Suprapubic skin (tissue), 4 donors: ENCODE data around the gene RASGRP3. TPM values are rescaled to one million over a fixed set of nuclear protein-coding genes. Genes with fewer than 3 reads are reported as not detected.
"Not testable (repeated sequence)": the region's sequence is repeated elsewhere in the genome, so short reads cannot be mapped to it uniquely, and the experiment has no call there.

ENCODE experiments used
- DNase-seq, 2 donors: peaks; one replicate each; pipeline ENCODE4 v3.0.0-alpha.2; 2019; ENCODE audit warnings: low spot score in 2 of 2
- H3K27ac ChIP-seq: fragments of 200-600 bp; sonication (generic); one replicate; pipeline ENCODE4 v1.5.1; 2019
- H3K27me3 ChIP-seq: fragments of 200-600 bp; sonication (generic); one replicate; pipeline ENCODE4 v1.5.1; 2019
- H3K36me3 ChIP-seq: fragments of 200-600 bp; sonication (generic); one replicate; pipeline ENCODE4 v1.5.1; 2019
- H3K4me1 ChIP-seq: fragments of 200-600 bp; sonication (generic); one replicate; pipeline ENCODE4 v1.5.1; 2019
- H3K4me3 ChIP-seq: fragments of 200-600 bp; sonication (generic); one replicate; pipeline ENCODE4 v1.5.1; 2019; ENCODE audit warnings: mild to moderate bottlenecking
- H3K9me3 ChIP-seq: fragments of 200-600 bp; sonication (generic); one replicate; pipeline ENCODE4 v1.5.1; 2019
- EP300 ChIP-seq: sonication (generic); formaldehyde crosslinking; IDR thresholded peaks from one replicate; pipeline ENCODE4 v1.6.1; 2017; ENCODE audit warnings: antibody characterized with exemption
- POLR2A ChIP-seq, 2 donors: fragments of 450-650 bp; IDR thresholded peaks; one replicate each; pipeline ENCODE4 v1.6.1; 2017; ENCODE audit warnings: antibody characterized with exemption in 2 of 2, mild to moderate bottlenecking in 2 of 2, moderate library complexity in 2 of 2
- POLR2AphosphoS5 ChIP-seq, 3 donors: sonication (generic); formaldehyde crosslinking; IDR thresholded peaks; one replicate each; pipeline ENCODE4 v1.6.1; 2017; ENCODE audit warnings: antibody characterized with exemption in 3 of 3
- WGBS: methylation state at CpG from one replicate; pipeline ENCODE4 v1.1.5; 2018; 5-methylcytosine and 5-hydroxymethylcytosine counted together
- total RNA-seq, 4 donors: library from RNA; depleted of rRNA; stranded (reverse); fragments of >200 nt; gene quantifications; one replicate each; pipeline ENCODE4 v1.1.0, GENCODE V29; 2016
- TF ChIP-seq, protein P1 (sequence below), 2 donors: fragments of 200-600 bp in 1 of 2; fragments of 450-650 bp in 1 of 2; sonication (generic) in 1 of 2; IDR thresholded peaks; one replicate each; pipeline ENCODE4 v1.5.1; 2016 to 2019; ENCODE audit warnings: antibody characterized with exemption in 2 of 2, mild to moderate bottlenecking in 1 of 2, moderate library complexity in 1 of 2

RASGRP3 gene
- total RNA-seq, 4 donors from 2014 or later, result 4.1 to 11.1 (median 6.4) TPM

DNA sequence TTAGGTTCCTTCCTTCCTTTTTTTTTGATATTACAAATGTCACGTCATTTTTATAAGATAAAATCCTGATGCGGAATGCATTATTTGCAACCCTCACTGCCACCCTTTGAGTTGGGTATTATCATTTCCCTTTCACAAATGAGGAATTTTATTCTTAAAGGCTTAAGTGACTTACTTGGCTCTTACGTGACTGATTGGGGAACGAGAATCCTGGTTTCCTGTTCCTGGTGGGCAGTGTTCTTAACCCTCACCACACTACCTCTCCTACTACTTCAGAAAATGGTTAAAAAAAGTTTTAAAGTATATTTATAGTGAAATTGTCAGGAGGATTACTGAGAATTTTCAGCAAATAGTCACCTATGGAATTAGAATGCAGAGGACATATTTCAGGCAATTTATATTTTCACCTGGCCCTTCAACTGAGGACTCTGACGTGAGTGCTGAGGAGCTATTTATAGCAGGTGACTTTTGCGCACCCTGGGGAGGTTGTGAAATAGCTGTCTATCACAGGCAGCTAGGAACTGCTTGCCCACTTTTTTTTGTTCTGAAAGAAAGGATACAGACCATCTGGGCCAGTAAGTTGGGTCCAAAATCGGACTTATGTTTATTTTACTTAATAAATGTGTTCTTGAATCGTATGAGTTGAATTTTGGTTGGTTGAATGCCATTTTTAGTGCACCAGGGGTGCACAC, 18.7 kb upstream of the RASGRP3 start:
- no peak for DNase-seq
- Histone ChIP-seq H3K27ac (no peak overlapping the region), H3K36me3 (no peaks in the 10 kb centered on the region), H3K27me3 (no peaks in the 10 kb centered on the region), H3K4me3 (no peak overlapping the region), H3K4me1 (no peaks in the 10 kb centered on the region), H3K9me3 (no peaks in the 10 kb centered on the region)
- TF ChIP-seq, protein P1, sequence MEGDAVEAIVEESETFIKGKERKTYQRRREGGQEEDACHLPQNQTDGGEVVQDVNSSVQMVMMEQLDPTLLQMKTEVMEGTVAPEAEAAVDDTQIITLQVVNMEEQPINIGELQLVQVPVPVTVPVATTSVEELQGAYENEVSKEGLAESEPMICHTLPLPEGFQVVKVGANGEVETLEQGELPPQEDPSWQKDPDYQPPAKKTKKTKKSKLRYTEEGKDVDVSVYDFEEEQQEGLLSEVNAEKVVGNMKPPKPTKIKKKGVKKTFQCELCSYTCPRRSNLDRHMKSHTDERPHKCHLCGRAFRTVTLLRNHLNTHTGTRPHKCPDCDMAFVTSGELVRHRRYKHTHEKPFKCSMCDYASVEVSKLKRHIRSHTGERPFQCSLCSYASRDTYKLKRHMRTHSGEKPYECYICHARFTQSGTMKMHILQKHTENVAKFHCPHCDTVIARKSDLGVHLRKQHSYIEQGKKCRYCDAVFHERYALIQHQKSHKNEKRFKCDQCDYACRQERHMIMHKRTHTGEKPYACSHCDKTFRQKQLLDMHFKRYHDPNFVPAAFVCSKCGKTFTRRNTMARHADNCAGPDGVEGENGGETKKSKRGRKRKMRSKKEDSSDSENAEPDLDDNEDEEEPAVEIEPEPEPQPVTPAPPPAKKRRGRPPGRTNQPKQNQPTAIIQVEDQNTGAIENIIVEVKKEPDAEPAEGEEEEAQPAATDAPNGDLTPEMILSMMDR (IDR thresholded peaks at IDR 0.05), result no peak
- TF ChIP-seq POLR2A (IDR thresholded peaks at IDR 0.05), result no peak
- peak; percentile 26 for TF ChIP-seq EP300
- no peak for TF ChIP-seq POLR2AphosphoS5 (IDR thresholded peaks at IDR 0.05)
- 38% methylated on average over 8 of the region's 8 CpGs for WGBS

DNA sequence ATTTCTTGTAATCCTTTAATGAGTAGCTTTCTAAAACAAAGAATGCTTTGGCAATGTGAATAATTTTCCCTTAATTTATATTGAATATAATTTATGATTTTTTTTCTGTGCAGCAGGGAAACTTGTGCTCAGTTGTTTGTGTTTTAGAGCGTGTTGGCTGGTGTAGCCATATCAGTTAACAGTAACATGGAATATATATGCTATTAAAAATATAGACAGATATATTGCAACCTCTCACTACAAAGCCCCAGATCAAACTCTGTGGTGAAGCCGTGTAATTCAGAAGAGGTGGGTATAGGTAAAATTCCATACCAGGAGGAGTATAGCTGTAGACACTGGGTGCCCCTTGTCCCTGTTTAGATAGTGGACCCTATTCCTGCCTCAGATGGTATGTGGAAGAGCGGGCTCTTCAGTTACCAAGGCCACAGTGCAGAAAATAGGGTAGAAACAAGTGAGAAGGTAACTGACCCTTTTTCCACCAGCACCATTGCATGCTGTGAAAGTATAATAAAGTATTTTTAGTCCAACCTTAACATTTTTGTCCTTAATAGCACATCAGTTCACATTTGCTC, 18.1 kb upstream of the RASGRP3 start:
- Histone ChIP-seq H3K27me3 (no peaks in the 10 kb centered on the region), H3K27ac (no peak overlapping the region), H3K36me3 (no peaks in the 10 kb centered on the region), H3K4me3 (no peak overlapping the region), H3K9me3 (no peaks in the 10 kb centered on the region), H3K4me1 (no peaks in the 10 kb centered on the region)
- DNase-seq, result no peak
- WGBS, result 80% methylated on average over 3 of the region's 3 CpGs
- TF ChIP-seq, protein P1 (IDR thresholded peaks at IDR 0.05), result no peak
- TF ChIP-seq EP300, result no peak

DNA sequence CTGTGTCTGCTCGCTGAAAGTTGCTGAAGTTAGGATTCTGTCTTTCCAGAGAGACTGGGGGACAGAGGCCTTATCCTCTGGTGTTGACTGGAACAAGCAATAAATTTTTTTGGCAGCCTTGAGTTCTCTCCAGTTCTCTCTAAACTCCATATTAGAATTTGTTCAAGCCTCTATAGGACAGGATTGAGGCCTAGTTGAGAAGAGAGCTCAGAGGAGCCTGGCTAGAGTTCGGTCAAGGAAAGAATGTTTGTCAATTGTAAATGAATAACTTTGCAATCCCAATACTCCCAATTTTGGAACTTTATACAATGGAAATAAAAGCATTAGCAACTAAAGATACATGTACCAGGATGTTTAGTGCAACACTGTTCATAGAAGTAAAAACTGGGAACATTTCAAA, 16.7 kb upstream of the RASGRP3 start:
- no peaks in the 10 kb centered on the region for H3K27me3 ChIP-seq
- H3K4me1 ChIP-seq, result no peaks in the 10 kb centered on the region
- WGBS, result 100% methylated on average over 2 of the region's 2 CpGs
- no peak for DNase-seq
- H3K4me3 ChIP-seq, result no peak overlapping the region
- H3K36me3 ChIP-seq, result no peaks in the 10 kb centered on the region
- H3K27ac ChIP-seq, result no peak overlapping the region
- H3K9me3 ChIP-seq, result no peaks in the 10 kb centered on the region
- TF ChIP-seq EP300 (no peak), POLR2AphosphoS5 (IDR thresholded peaks at IDR 0.05) (no peak), POLR2A (IDR thresholded peaks at IDR 0.05) (no peak)
- TF ChIP-seq, protein P1 (IDR thresholded peaks at IDR 0.05), result no peak

DNA sequence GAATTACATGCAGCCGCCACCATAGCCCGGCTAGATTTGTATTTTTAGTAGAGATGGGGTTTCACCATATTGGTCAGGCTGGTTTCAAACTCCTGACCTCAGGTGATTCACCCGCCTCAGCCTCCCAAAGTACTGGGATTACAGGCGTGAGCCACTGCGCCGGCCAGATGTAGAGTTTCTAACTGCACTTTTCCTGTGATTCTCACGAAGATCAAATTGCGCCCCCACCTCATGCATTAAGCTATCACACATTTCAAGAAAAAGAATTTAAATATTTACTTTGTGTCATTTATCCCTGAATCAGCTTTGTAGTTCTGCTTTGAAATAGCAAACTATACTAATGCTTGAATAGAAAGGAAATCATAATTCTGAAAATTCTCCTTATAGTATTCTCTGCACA, 13.9 kb upstream of the RASGRP3 start:
- H3K9me3 ChIP-seq, H3K4me3 ChIP-seq, H3K27ac ChIP-seq, DNase-seq, H3K36me3 ChIP-seq, H3K27me3 ChIP-seq, H3K4me1 ChIP-seq: not testable (repeated sequence)
- WGBS, result 92% methylated on average over 8 of the region's 8 CpGs

DNA sequence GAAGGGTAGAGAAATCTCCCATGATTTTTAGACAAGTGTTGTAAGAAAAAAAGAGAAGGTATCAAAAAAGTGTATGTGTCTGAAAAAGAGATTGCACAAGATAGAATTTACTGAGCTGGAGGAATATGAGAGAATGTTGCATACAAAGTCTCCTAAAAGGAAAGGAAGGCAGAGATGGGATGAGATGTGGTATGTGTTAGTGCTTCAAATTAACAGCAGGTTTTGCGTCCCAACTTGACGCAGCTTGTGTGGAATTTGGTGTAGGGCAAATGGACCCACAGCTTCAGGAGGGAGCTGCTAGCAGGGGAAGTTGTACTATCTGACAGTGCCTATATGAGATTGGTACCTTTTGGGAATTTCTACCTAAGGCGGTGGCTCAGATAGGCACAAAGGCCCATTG, 9.0 kb upstream of the RASGRP3 start:
- TF ChIP-seq POLR2AphosphoS5 (IDR thresholded peaks at IDR 0.05) (no peak), POLR2A (IDR thresholded peaks at IDR 0.05) (no peak), EP300 (no peak)
- TF ChIP-seq, protein P1 (IDR thresholded peaks at IDR 0.05), result no peak
- DNase-seq, result no peak
- Histone ChIP-seq H3K4me1 (no peaks in the 10 kb centered on the region), H3K9me3 (no peaks in the 10 kb centered on the region), H3K27me3 (no peaks in the 10 kb centered on the region), H3K4me3 (no peak overlapping the region), H3K36me3 (no peaks in the 10 kb centered on the region), H3K27ac (no peak overlapping the region)
- WGBS, result 71% methylated on average over 3 of the region's 3 CpGs
